Measurements from ENCODE around the gene QSOX2. TPM values are rescaled to one million over a fixed set of nuclear protein-coding genes. Genes with fewer than 3 reads are reported as not detected.
A peak's percentile ranks its signal among the peaks of the same experiment; 100 is the strongest.

The QSOX2 gene
- total RNA-seq, 1 donor from 2014 or later, result 5.1 TPM

GRCh38 chr9:136177224-136177623 is 68.4 kb downstream of the QSOX2 start:
- DNase-seq (ENCODE audit: low read depth in 2 of 2), result no peak

DNA sequence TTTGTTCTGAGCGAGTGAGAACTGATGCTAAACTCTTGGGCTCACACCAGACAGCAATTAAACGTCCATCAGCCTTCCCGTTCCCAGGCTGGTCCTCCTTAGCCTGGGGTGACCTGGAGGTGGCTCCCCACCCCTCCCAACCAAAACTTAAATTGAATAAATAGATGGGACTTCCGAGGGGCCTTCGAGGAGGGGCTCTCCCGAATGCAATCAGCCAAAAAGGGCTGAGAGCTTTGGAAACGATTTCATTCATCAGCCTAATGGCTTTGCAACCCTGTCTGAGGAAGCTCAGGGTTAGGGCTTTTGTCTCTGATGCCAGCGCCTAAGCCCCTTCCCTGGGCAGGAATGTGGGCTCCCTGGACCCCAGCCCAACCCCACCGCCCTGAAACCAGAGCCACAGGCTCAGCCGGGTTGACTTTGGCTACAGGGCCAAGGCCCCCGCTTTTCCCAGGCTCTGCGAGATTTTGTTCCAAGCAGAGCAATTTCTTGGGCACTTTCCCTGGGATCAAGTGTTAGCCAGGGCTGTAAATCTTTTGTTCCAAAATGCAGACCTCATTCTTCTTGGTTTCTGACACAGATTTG is 69.9 kb downstream of the QSOX2 start:
- DNase-seq (ENCODE audit: low read depth in 2 of 2), result no peak

- DNase-seq (ENCODE audit: low read depth in 2 of 2), result no peak
Measured at GRCh38 chr9:136174779-136175615, 70.6 kb downstream of the QSOX2 start.

- no peak for DNase-seq (ENCODE audit: low read depth in 2 of 2)
Measured at GRCh38 chr9:136173648-136174290, 71.8 kb downstream of the QSOX2 start.

GRCh38 chr9:136172412-136173079 is 73.1 kb downstream of the QSOX2 start:
- no peak for DNase-seq (ENCODE audit: low read depth in 2 of 2)

DNA sequence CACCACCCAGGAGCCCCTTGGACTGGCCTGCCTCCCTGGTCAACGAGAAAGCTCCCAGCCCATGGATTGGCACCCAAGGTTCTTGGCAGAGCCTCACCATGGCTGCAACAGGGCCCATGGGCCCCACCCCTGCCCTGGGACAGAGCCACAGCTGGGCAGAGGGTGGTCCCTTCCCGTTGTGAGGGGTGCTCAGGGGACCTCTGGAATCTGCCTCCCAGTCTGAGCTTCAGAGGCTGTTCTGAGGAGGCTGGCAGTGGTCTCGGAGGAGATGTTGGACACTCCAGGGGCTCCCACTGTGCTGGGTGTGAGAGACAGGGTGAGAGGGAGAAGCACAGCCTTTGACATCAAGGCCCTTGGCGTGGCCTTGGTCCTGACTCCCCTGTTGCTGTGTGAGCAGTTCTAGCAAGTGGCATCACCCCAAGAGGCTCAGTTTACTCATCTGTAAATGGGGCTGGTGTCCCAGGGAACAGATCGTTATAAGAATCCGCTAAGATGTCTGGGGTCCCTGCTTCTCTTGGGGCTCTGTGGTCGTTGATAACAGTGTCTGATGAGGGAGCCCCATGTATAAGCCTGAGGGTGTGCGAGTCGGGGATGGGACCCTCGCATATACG is 73.7 kb downstream of the QSOX2 start:
- DNase-seq (ENCODE audit: low read depth in 2 of 2), result no peak

DNA sequence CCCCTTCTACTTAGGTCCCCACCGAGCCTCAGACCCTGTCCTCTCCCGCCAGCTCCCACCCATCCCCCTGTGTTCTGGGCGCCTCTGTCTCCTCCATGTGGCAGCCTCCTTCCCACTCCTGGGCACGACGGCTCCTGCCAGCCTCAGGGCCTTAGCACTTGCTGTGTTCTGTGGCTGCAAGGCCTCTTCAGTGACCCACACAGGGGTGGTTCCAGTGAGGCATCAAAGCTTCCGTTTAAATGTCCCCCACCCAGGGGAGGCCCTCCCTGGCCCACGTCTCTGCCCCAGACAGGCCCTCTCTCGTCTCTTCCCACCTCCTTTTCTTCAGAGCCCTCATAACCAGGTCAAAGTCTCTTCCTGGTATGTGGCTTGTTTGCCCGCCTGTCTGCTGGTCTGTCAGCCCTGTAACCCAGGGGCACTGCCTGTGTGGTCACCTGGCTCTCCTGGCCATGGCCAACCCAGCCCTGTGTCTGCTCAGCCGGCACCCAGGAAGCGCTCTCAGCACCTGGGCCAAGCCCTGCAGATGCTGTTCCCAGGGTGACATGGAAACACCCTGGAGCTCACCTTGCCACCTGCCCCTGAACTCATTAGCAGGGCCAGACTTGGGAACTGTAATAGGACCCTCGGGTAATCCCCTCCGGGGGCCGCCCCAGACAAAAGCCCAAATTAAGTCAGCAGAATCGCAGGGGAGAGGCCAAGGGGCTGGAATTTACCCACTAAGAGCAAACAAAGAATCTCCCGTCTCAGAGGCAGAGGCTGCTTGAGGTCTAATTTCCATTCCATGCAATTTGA is 74.4 kb downstream of the QSOX2 start:
- no peak for DNase-seq (ENCODE audit: low read depth in 2 of 2)

GRCh38 chr9:136170006-136170901 is 75.4 kb downstream of the QSOX2 start:
- peak in 1 of 2 donors; percentile 14 for DNase-seq (ENCODE audit: low read depth in 2 of 2)

GRCh38 chr9:136169495-136169894 is 76.1 kb downstream of the QSOX2 start:
- DNase-seq (ENCODE audit: low read depth in 2 of 2), result no peak

- no peak for DNase-seq (ENCODE audit: low read depth in 2 of 2)
Measured at GRCh38 chr9:136163248-136163850, 82.3 kb downstream of the QSOX2 start.

DNA sequence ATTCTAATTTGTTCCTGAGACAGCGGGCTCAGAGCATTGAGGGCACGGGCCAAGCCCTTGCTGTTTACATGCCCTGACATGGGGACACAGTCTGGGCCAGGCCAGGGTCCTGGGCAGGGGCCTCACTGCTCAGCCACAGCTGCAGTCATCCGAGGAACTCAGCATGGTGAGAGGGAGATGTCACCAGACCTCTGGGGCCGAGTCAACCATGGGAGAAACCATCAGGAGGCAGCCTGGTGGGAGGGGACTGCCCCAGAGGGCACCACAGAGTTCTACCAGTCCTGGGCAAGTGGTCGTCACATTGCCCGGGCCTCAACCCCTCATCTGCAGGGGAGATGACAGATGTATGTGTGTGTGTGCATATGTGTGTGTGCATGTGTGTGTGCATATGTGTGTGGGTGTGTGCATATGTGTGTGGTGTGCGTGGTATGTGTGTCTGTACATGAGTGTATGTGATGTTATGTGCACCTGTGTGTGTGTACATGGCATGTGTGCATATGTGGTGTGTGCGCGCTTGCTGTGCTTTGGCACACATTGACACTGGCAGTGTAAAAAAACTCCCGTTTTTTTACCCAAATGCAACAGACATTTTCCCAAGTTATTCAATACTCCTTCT is 84.5 kb downstream of the QSOX2 start:
- DNase-seq (ENCODE audit: low read depth in 2 of 2), result no peak

DNA sequence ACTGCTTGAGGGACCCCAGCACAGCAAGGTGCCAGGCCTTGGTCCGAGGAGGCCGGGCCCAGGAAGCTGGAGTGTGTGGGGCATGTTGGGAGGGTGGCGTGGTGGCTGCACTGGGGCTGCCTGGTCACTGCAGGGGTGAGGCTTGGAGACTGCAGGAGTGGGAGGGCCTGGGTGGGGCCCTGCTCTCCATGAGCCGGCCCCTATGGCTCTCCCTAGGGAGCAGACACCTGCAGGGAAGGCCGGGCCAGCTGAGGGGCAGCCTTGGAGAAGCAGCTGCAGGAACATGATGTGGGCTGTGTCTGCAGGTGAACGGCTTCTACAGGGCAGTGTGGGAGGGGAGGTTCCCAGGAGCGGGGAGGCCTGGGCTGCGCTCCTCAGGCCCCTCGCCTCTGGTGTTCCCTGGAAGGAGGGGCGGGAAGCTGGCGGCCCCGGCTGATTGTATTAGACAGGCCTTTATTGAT is 85.2 kb downstream of the QSOX2 start:
- DNase-seq (ENCODE audit: low read depth in 2 of 2), result no peak

- no peak for DNase-seq (ENCODE audit: low read depth in 2 of 2)
Measured at GRCh38 chr9:136159851-136160250, 85.8 kb downstream of the QSOX2 start.

- peak; percentile 60 to 73 for DNase-seq (ENCODE audit: low read depth in 2 of 2)
Measured at GRCh38 chr9:136157477-136158265, 87.9 kb downstream of the QSOX2 start.

Measured in dermis microvascular lymphatic vessel endothelial cell (primary cell).